CD1c-positive myeloid dendritic cell (primary cell): ENCODE data around the gene DKK1.
"Not testable (repeated sequence)": the region's sequence is repeated elsewhere in the genome, so short reads cannot be mapped to it uniquely, and the experiment has no call there.

Experiments
- DNase-seq: peaks from one replicate; pipeline ENCODE4 v3.0.0-alpha.2; 2016; ENCODE audit errors: extremely low spot score

The DKK1 gene

GRCh38 chr10:52318136-52318701 lies 4.1 kb downstream of the DKK1 start:
- no peak for DNase-seq

GRCh38 chr10:52318822-52319464 lies 4.9 kb downstream of the DKK1 start:
- DNase-seq, result no peak

GRCh38 chr10:52319926-52320325 lies 5.8 kb downstream of the DKK1 start:
- DNase-seq, result no peak

GRCh38 chr10:52322323-52322722 lies 8.2 kb downstream of the DKK1 start:
- DNase-seq, result no peak

GRCh38 chr10:52322936-52323335 lies 8.9 kb downstream of the DKK1 start:
- DNase-seq, result no peak

- DNase-seq, result no peak
Observed at GRCh38 chr10:52326382-52326781, 12.3 kb downstream of the DKK1 start.

GRCh38 chr10:52331638-52332364 lies 17.7 kb downstream of the DKK1 start:
- no peak for DNase-seq

GRCh38 chr10:52332815-52333214 lies 18.7 kb downstream of the DKK1 start:
- no peak for DNase-seq

- DNase-seq, result no peak
Observed at GRCh38 chr10:52334595-52334994, 20.5 kb downstream of the DKK1 start.

- no peak for DNase-seq
Observed at GRCh38 chr10:52335665-52336064, 21.6 kb downstream of the DKK1 start.

GRCh38 chr10:52337225-52337624 lies 23.1 kb downstream of the DKK1 start:
- no peak for DNase-seq

GRCh38 chr10:52343439-52343838 lies 29.4 kb downstream of the DKK1 start:
- no peak for DNase-seq

- no peak for DNase-seq
Observed at GRCh38 chr10:52346394-52347326, 32.6 kb downstream of the DKK1 start.

GRCh38 chr10:52347327-52347667 lies 33.2 kb downstream of the DKK1 start:
- DNase-seq, result no peak

- no peak for DNase-seq
Observed at GRCh38 chr10:52348037-52348564, 34.0 kb downstream of the DKK1 start.

GRCh38 chr10:52351914-52352330 lies 37.8 kb downstream of the DKK1 start:
- DNase-seq, result no peak

GRCh38 chr10:52353205-52353604 lies 39.1 kb downstream of the DKK1 start:
- no peak for DNase-seq

GRCh38 chr10:52353960-52354394 lies 39.9 kb downstream of the DKK1 start:
- no peak for DNase-seq

- DNase-seq, result no peak
Observed at GRCh38 chr10:52357971-52358370, 43.9 kb downstream of the DKK1 start.

GRCh38 chr10:52359441-52359840 lies 45.4 kb downstream of the DKK1 start:
- DNase-seq, result no peak

- DNase-seq, result not testable (repeated sequence)
Observed at GRCh38 chr10:52365547-52366432, 51.7 kb downstream of the DKK1 start.
